Measurements from ENCODE around the gene TNFSF8.

The TNFSF8 gene, protein sequence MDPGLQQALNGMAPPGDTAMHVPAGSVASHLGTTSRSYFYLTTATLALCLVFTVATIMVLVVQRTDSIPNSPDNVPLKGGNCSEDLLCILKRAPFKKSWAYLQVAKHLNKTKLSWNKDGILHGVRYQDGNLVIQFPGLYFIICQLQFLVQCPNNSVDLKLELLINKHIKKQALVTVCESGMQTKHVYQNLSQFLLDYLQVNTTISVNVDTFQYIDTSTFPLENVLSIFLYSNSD

GRCh38 chr9:114930056-114930812 lies at the start of gene TNFSF8:
TSS of gene TNFSF8 (minus strand) at chr9:114930591. CDS start at chr9:114930303, 288 bp downstream.
- no peak for FAIRE-seq

DNA sequence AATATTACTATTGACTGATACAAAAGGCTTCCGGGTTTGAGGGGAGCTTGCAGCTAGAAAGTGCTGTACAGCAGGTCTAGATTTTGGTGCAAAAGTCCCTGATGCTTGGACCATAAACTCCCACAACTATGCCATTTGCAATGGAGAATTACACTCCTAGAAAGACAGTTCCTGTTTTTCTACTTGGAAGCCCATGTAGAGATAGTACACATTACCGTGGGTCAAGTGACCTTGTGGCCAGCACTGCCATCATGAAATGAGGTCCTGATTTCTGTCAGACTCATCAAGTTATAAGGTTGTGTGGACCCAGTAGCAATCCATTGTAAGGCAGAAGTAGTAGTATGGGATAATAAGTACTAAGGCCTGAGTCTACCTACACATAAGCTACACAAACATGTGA lies 42.8 kb upstream of the TNFSF8 start:
- FAIRE-seq, result no peak

DNA sequence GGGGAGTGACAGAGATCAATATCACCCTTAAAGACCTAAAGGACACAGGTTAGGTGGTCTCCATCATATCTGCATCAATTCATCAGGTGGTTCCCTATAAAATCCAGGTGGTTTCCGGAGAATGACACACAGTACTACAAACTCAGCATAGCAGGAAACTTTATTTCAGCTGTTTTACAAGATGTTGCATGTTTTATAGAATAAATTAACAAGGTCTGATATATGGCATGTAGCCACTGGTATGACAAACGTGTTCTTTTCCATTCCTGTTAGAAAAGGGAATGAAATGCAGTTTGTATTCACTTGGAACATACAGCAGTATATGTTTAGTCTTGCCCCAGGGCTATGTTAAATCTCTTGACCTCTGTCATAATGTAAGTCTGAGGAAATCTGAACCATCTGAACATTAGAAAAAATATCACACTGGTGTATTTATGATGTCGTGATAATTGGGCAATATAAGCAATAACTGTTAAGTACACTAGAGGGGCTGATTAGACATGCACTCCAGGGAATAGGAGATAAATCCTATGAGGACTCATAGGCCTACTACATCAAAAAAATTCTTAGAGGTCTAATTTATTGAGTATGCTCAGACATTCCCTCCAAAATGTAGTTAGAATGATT lies 42.2 kb upstream of the TNFSF8 start:
- FAIRE-seq, result no peak

DNA sequence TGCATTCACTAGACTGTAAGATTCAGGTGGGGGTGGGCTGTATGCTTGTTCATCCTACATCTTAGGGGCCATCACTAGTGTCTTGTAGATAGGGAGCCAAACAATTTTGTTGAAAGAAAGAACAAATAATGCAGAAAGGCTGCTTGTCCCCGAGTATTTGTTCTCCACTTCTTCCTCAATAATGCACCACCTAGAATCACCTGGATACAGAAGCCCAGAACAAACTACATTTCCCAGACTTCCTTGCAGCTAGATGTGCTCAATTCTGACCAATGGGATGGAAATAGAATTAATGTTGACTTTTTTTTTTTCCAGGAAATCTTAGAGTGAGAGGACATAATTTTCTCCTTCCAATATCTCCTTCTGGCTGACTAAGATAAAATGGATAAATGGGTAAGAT lies 38.9 kb upstream of the TNFSF8 start:
- FAIRE-seq, result no peak

- FAIRE-seq, result no peak
These were observed 38.3 kb upstream of the TNFSF8 start for GRCh38 chr9:114968671-114969070.

- FAIRE-seq, result no peak
These were observed 35.2 kb upstream of the TNFSF8 start for GRCh38 chr9:114965564-114965963.

- no peak for FAIRE-seq
These were observed 32.4 kb upstream of the TNFSF8 start for GRCh38 chr9:114962809-114963208.

DNA sequence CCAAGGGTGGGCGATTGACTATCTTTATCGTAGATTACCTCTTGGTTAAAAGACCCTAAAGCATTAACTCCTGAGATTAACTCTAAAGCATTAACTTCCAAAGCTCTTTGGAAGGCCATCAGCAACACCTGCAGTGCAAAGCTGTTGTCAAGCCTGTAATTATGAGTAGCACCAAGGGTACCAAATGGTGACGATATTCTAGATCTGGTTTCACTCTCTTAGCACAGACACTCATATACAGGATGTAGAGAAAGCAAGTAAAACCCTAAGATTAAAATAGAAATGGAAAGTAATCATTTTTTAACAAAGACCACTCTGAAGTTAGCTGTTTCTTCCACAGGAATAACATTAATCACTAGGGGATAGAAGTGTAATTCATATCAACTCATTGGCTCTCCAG lies 29.9 kb upstream of the TNFSF8 start:
- FAIRE-seq, result no peak

DNA sequence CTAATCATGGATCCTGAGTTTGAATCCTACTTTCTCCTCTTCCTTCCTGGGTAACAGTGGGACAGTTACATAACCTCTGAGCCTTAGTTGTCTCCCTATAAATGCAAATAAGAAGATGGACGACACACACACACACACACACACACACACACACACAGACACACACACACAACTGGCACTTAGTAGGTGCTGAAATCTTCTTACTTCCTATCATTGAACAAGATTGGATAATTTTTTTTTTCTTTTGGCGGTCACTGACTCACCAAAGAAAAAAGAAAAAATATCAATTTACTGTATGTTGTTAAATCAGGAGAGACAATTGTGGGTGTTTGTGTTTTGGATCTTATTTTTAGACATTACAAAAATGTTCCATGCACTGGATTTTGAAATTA lies 28.4 kb upstream of the TNFSF8 start:
- FAIRE-seq, result no peak

- no peak for FAIRE-seq
These were observed 27.8 kb upstream of the TNFSF8 start for GRCh38 chr9:114958021-114958843.

DNA sequence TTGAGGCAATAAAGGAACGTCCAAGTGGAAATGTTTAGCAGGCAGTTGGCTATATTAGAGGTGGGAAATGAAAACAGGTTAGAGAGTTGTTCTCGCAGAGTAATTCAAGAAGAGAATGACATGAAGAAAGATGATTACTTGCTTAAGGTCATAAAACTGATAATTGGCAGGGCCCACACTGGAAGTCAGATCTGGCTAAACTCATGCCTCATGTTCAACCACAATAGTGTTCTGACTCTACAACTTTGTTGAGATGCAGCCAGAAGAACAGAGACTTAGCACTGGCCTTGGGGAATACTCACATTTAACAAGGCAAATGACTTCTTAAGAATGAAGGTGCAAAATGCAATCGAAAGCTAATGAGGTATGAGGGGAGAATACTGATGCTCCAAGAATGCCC lies 27.2 kb upstream of the TNFSF8 start:
- FAIRE-seq, result no peak

DNA sequence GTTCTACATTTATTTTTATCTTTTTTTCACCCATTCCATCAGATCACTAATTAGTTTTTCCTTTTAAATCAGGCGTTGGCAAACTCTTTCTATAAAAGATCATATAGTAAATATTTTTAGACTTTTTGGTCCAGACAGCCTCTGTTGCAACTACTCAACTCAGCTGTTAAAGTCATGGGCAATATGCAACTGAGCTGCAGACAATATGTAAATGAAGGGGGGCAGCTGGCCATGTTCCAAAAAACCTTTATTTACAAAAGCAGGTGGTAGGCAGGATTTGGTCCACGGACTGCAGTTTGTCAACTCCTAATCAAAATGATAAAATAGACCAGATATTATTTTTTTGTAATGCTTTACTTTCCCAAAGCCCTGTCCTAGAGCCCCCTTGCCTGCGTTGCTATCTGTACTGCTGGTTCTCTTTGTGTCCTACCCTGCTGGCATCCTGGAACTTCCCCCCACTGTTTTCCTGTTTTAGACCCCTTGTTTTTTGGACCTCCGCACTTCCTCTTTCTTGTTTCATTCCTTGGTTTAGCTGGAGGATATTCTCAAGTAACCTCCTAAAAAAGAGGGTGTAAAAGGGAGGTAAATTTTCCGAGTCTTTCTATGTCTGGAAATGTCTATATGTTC lies 24.7 kb upstream of the TNFSF8 start:
- FAIRE-seq, result no peak

DNA sequence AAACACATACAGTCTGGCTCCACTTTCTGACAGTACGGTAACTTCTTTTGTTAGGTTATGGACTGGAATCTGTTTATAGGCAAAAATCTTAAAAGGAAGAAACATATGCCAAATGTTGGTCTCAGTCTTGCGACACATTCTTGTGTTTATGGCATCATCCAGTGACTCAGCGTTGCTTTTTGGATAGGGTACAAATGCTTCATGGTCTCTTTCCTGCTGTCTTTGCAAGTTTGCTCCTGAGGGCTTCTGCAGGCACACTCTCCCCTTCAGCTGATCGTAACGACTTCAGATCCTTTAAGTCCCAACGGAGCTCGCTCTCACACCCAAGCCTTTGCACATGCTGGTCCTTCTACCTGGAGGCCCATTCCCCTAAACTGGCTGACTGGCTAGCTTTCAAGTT lies 23.6 kb upstream of the TNFSF8 start:
- no peak for FAIRE-seq

GRCh38 chr9:114953046-114953445 lies 22.7 kb upstream of the TNFSF8 start:
- FAIRE-seq, result no peak

GRCh38 chr9:114950761-114951160 lies 20.4 kb upstream of the TNFSF8 start:
- FAIRE-seq, result no peak

GRCh38 chr9:114947058-114947457 lies 16.7 kb upstream of the TNFSF8 start:
- FAIRE-seq, result no peak

DNA sequence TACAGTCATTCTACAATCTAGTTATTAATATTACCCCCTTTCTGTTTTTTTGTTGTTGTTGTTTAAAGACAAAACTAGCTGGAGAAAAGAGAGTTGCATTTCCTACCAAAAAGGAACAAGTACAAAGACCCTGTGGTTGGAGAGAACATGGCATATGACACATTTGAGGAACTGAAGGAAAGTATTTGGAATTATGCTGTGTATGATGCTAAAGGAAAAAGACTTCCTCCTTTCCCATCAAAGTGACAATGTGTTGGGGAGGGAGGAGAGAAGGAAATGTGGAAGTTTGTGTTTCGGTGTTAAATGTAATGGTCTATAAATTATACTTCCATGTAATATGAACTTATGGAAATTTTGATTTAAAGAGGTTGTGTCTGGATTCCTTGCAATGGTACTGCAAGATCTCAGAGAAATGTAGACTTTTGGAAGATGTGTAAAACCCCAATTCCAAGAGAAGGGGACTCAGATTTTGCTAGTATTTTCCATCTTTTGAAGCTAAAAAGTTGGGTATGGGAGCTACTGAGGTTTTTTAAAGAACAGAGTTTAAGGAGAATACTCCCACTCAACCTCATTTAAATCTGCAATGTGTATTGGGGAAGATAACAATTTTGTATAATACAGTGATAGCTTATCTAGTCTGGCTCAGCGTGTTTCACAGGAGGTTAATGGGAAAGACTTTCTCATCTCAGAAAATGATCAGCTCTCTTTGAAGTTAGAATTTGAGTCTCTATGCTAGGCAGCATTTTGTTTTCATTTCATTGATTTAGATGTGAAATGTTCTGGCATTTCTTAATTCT lies 15.4 kb upstream of the TNFSF8 start:
- no peak for FAIRE-seq

DNA sequence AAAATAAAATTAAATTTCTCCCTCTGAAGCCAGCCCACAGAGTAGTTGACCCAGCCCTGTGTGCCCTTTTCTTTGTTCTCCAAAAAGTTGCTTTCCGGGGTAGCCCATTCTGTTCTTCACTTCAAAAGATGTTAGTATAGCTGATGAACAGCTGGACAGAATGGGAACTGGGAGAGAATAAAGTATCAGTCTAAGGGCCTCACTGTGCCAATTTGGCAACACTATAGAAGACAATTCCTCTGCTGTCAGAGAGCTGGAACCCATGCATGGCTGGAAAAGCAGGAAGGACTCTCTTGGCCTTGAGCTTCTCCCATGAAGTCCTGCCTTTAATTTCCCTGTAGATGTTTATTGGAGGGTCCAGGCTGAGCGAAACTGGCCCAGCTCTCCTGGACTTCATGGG lies 11.0 kb upstream of the TNFSF8 start:
- no peak for FAIRE-seq

GRCh38 chr9:114938687-114939575 lies 8.5 kb upstream of the TNFSF8 start:
- no peak for FAIRE-seq

DNA sequence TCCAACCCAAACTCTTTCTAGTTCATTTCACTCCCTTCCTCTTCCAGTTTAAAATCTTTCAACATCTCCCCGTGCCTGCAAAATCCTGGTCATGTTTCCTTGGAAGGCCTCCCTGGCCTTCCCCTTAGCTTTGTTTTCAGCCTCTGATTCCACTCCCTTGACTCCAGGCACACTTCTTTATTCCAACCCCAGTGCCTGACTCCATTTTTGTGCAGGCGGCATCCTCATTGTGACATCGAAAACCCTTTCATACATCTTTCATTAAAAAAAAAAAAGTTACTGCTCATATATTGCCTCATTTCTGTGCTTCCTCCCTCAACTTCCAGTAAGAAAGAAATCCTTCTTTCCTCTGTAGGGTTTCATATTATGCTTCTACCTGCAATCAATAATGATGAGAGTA lies 7.1 kb upstream of the TNFSF8 start:
- FAIRE-seq, result no peak

DNA sequence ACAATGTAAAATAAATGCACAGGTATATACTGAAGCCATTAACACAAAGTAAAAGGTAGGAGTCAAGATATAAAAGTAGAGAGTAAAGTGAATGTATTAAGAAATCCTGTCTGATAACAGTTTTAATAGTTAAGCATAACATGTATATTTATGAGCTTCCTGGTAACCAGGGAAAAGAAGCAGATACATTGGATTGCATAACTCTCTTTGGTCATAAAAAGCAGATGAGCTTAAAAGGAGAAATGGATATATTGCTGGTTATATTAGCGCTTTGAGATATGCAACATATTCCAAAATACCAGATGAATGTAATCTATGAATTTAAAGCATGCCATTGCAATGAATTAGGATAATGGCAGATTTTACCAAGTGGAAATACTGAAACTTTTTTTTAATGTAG lies 6.2 kb upstream of the TNFSF8 start:
- FAIRE-seq, result no peak
